Germinal center (tissue), 1 donor: ENCODE measurements around the gene MID1.

Experiments
- DNase-seq: peaks from one replicate; pipeline ENCODE4 v3.0.0; 2012; ENCODE audit warnings: mixed read lengths, low spot score

MID1 gene

GRCh38 chrX:10485326-10485725, 135.1 kb downstream of the MID1 start:
- DNase-seq: no peak

- no peak for DNase-seq
These were observed 135.6 kb downstream of the MID1 start for GRCh38 chrX:10484683-10485247.

GRCh38 chrX:10483191-10483831, 137.1 kb downstream of the MID1 start:
- DNase-seq: no peak

- DNase-seq: no peak
These were observed 137.7 kb downstream of the MID1 start for GRCh38 chrX:10482708-10483107.

- DNase-seq: peak; percentile 21
These were observed 138.1 kb downstream of the MID1 start for GRCh38 chrX:10482261-10482660.

- no peak for DNase-seq
These were observed 139.5 kb downstream of the MID1 start for GRCh38 chrX:10480861-10481260.

GRCh38 chrX:10479508-10479907, 140.9 kb downstream of the MID1 start:
- no peak for DNase-seq

GRCh38 chrX:10477525-10477924, 142.9 kb downstream of the MID1 start:
- no peak for DNase-seq

- DNase-seq: no peak
These were observed 145.3 kb downstream of the MID1 start for GRCh38 chrX:10474913-10475568.

- DNase-seq: no peak
These were observed 145.9 kb downstream of the MID1 start for GRCh38 chrX:10474510-10474909.

- no peak for DNase-seq
These were observed 149.0 kb downstream of the MID1 start for GRCh38 chrX:10471418-10471817.

GRCh38 chrX:10470009-10470408, 150.4 kb downstream of the MID1 start:
- DNase-seq: no peak

GRCh38 chrX:10467793-10468192, 152.6 kb downstream of the MID1 start:
- DNase-seq: no peak

GRCh38 chrX:10465254-10465653, 155.1 kb downstream of the MID1 start:
- no peak for DNase-seq

GRCh38 chrX:10457092-10457491, 163.3 kb downstream of the MID1 start:
- DNase-seq: no peak

- no peak for DNase-seq
These were observed 166.4 kb downstream of the MID1 start for GRCh38 chrX:10453945-10454344.

- DNase-seq: no peak
These were observed 169.4 kb downstream of the MID1 start for GRCh38 chrX:10450959-10451355.

GRCh38 chrX:10450229-10450958, 170.0 kb downstream of the MID1 start:
- DNase-seq: no peak

- no peak for DNase-seq
These were observed 172.7 kb downstream of the MID1 start for GRCh38 chrX:10447564-10448214.

GRCh38 chrX:10444204-10444603, 176.2 kb downstream of the MID1 start:
- DNase-seq: no peak

- DNase-seq: no peak
These were observed 178.9 kb downstream of the MID1 start for GRCh38 chrX:10441464-10441863.

GRCh38 chrX:10433296-10433965, 187.0 kb downstream of the MID1 start:
- no peak for DNase-seq
